Hematopoietic multipotent progenitor cell (in vitro differentiated cells): ENCODE data around the gene GSTT4. TPM values are rescaled to one million over a fixed set of nuclear protein-coding genes. Genes with fewer than 3 reads are reported as not detected.
"Not testable (repeated sequence)": the region's sequence is repeated elsewhere in the genome, so short reads cannot be mapped to it uniquely, and the experiment has no call there.

Source experiments
- DNase-seq, 3 donors: peaks; one replicate each; pipeline ENCODE4 v3.0.0-alpha.2; 2011 to 2015; ENCODE audit warnings: low read depth in 2 of 3, low spot score in 2 of 3
- total RNA-seq: library from RNA; depleted of rRNA; stranded (reverse); fragments of >200 nt; gene quantifications from one replicate; pipeline ENCODE4 v1.2.3, GENCODE V29; 2012

Gene GSTT4
- total RNA-seq, 1 donor: not detected

- not testable (repeated sequence) for DNase-seq
Observed at GRCh38 chr22:23955886-23956285, 49.4 kb downstream of the GSTT4 start.

- DNase-seq: not testable (repeated sequence)
Observed at GRCh38 chr22:23954991-23955305, 50.3 kb downstream of the GSTT4 start.

- DNase-seq: not testable (repeated sequence)
Observed at GRCh38 chr22:23954193-23954990, 50.9 kb downstream of the GSTT4 start.

DNA sequence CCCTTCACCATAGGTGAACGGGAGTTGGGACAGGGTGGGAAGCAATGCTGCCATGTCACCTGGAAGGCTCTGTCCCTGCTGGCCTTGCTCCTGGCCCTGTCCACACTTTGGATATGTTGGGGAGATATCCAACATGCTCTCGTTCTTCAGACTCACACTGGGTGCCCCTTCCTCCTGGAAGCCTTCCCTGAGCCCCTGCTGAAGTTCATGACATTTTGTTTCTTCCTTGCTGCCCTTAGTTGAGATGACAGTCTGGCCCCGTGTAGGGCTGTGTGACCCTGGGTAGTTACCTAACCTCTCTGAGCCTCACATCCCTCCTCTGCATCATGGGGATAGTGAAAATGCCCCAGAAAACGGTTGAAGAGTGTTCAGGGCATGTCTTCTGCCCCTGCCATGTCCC, 51.8 kb downstream of the GSTT4 start:
- not testable (repeated sequence) for DNase-seq

DNA sequence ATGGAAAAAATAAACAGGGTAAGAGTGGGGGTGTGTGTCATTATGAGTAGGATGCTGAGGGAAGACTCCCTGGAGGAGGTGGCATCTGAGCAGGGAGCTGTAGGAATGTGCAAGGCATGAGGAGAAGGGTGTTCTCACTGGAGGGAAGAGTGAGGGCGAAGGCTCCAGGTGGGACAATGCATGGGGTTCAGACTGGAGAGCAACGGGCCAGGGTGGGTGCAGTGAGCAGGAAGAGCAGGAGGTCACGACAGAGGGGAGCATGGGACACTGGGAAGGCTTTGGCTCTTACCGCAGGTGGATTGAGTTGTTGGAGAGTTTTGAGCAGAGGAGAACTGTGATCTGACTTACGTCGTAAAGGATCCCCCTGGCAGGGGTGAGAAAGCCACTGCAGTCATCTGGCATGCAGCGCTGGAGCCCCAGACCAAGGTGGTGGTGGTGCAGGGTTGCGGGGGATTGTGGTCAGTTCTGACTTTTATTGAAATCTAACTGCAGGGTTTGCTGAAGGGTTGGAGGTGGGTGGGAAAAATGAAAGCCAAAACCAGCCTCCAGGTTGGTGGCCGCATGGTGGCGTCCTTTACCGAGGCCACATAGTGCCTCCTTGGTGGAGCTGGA, 52.4 kb downstream of the GSTT4 start:
- not testable (repeated sequence) for DNase-seq

DNA sequence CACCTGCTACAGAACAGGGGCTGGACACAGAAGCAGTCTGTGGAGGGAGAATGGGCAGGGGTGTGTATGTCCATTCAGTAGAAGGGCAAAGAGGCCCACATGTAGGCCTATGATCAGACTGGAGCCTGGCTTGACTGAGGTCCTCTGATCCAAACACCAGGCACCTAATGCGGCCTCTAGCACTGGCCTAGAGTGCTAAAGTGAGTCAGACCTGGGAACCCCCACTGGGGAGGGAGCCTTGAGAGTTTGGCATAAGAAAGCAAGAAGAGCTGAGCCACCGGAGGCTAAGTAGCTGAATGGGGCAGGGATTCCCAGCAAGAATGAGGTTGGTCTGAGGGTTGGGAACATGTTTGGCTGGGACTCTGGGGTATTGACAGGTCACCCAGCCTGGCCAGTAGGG, 53.9 kb downstream of the GSTT4 start:
- not testable (repeated sequence) for DNase-seq

DNA sequence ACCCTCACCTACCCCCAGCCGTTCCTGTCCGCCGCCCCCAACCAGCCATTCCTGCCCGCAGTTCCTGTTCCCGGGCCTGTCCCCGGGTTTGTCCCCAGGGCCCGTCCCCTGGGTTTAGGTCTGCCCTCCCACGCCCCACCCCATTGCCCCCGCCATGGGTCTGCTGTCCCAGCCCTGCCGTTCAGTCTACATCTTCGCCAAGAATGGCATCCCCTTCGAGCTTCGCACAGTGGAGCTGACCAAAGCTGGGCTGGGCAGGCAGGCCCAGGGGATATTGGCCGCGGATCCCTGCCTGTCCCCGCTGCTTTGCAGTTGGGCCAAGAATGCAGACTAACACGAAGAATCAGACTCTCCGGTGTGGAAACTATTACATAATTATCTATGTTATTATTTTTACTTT, 55.5 kb downstream of the GSTT4 start:
- not testable (repeated sequence) for DNase-seq

Other genes with a start within 250 kb of the GSTT4 start
- 1.6 TPM for gene C22orf15, start 242.5 kb downstream of the GSTT4 start, total RNA-seq
- gene CHCHD10, start 237.5 kb downstream of the GSTT4 start, total RNA-seq: 11.0 TPM
- gene MMP11, start 232.6 kb downstream of the GSTT4 start, total RNA-seq: 3.2 TPM
- 65.4 TPM for gene SMARCB1, start 218.5 kb downstream of the GSTT4 start, total RNA-seq
- 6.7 TPM for gene DERL3, start 166.4 kb downstream of the GSTT4 start, total RNA-seq
- gene SLC2A11, start 147.6 kb downstream of the GSTT4 start, total RNA-seq: 16.7 TPM
- gene MIF, start 111.1 kb downstream of the GSTT4 start, total RNA-seq: 243 TPM
- 0.54 TPM for gene GSTT2B, start 44.3 kb downstream of the GSTT4 start, total RNA-seq
- gene DDTL, start 38.6 kb downstream of the GSTT4 start, total RNA-seq: 4.0 TPM
- 202 TPM for gene DDT, start 31.0 kb downstream of the GSTT4 start, total RNA-seq
- gene GSTT2, start 25.3 kb downstream of the GSTT4 start, total RNA-seq: not detected
- gene CABIN1, start 5.9 kb upstream of the GSTT4 start, total RNA-seq: 121 TPM
- gene SUSD2, start 176.0 kb upstream of the GSTT4 start, total RNA-seq: 0.81 TPM
- gene GGT5, start 239.6 kb upstream of the GSTT4 start, total RNA-seq: 0.27 TPM